Endometrial microvascular endothelial cells (primary cell): Measurements from ENCODE around the gene PKLR. TPM values are rescaled to one million over a fixed set of nuclear protein-coding genes. Genes with fewer than 3 reads are reported as not detected.
"Not testable (repeated sequence)": the region's sequence is repeated elsewhere in the genome, so short reads cannot be mapped to it uniquely, and the experiment has no call there.

ENCODE experiments used
- in situ Hi-C: cut with HindIII; loops from 2 replicates; pipeline ENCODE4 v1.10.0; 2017; ENCODE audit warnings: low sequenced_read_pairs, low pct_unique_long_range_greater_than_20kb; ENCODE audit errors: inconsistent ontology term
- total RNA-seq: library from RNA; depleted of rRNA; stranded (reverse); fragments of >200 nt; gene quantifications from one replicate; pipeline ENCODE4 v1.2.3, GENCODE V29; 2015; ENCODE audit errors: inconsistent ontology term

The PKLR gene
- total RNA-seq, 1 donor from 2014 or later: not detected

DNA sequence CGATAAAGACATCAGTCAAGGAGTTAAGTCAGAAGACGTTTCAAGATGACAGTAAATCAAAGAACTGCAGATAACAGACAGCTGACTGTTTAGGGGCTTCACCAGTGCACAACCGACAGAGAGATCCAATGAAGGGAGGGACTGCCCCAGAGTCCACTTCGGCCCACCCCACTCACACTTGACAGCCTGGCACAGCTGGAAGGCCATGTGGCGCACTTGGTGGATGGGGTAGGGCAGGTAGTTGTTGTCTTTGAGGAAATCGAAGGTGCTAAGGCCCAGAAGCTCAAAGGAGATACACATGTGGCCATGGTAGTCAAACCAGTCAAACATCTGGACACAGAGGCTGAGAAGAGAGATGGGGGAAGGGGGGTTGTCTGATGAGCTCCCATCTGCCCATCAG lies 34.7 kb downstream of the PKLR start:
- in situ Hi-C loops: no loop called here

DNA sequence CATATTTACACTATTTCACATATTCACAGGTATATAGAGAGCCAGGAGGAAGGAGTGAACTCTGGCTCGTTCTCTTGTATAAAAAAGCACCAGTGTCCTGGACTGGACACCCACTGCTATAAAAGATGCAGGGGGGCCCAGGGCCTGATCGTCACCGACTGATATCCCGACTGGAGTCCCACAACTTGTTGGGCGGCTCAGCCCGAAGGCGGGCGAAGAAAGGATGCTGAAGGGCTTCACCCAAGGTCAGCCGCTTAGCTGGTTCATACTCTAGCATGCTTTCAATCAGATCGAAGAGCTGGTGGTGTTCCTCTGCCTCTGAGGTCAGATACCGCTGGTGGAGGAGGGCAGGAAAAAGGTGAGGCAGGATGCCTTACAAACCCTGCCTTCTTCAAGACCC lies 38.2 kb downstream of the PKLR start:
- in situ Hi-C loops: no loop called here

DNA sequence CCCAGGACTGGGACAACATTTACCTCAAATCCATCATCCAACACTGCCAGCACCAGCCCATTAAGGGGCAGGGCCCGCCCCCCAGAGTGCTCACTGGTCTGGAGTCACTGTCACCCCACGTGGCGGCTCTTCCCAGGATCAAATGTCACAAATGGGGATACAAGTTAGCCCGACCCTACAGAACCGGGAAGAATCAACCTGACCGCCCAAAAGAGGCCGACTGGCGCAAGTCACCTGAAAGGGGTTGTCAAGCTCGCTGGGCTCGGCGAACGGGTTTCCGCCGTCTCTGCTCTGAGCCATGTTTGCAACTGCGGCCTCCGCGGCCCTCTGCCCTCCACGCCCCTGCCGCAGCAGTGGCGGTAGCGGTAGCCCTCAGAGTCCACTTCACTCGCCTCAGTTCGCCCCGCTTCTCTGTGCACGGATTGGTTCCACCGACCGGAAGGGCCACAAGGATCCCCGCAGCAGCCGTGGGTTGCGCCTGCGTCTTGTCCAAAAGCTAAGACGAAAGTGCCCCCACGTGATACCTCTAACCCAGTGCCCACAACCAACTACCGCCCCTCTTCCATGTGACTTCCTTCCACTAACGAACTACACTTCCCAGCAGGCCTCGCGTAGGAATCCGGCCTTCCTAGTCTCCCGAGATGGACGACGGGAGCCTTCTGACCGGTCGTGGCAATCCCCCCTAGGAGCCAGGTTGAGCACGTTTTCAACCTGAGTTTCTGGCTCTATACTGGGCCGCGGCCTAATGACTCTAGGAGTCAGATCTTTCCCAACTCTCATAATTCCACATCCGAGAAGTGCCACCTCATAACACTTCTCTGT lies 39.2 kb downstream of the PKLR start, which contains the start of gene SCAMP3:
TSS of gene SCAMP3 (minus strand) at position 509 of the 822 bp plus-strand sequence. CDS start at position 300, 209 bp downstream.
- in situ Hi-C loops: no loop called here

DNA sequence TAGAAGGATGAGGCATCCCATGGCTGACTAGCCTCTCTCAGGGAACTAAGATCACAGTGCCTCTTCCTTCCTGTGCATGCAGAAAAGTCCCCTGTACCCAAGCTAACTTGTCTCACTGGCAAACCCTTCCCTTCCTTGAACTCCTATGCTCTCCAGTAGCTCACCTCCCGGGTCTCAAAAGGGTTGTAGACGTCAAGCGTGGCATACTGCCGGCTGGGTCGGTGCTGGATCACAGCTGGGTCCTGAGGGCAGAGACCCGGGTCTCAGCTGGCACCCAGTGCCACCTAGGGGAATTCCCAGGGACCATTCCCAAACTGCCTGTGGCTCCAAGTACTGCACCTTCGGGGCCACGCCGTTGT lies 39.8 kb downstream of the PKLR start:
- in situ Hi-C loops: no loop called here

DNA sequence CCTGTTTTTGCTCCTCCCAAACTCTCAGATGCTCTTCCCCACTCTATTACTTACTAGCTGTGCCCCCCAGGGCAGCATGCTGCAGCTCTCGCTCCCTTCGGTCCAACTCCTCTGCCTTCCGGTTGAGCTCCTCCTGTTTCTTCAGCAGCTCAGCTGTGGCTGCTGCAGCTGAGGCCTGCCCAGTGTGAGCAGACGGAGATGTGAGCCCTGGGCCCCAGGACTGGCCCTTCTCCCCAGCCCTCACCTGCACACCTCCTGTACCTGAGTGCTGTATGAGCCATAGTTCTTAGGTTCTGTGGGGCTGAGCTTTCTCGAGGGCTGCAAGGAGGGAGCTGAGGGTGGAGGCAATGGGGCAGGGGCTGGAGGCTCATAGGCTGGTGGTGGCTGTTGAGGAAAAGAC lies 41.0 kb downstream of the PKLR start:
- in situ Hi-C loops: no loop called here

DNA sequence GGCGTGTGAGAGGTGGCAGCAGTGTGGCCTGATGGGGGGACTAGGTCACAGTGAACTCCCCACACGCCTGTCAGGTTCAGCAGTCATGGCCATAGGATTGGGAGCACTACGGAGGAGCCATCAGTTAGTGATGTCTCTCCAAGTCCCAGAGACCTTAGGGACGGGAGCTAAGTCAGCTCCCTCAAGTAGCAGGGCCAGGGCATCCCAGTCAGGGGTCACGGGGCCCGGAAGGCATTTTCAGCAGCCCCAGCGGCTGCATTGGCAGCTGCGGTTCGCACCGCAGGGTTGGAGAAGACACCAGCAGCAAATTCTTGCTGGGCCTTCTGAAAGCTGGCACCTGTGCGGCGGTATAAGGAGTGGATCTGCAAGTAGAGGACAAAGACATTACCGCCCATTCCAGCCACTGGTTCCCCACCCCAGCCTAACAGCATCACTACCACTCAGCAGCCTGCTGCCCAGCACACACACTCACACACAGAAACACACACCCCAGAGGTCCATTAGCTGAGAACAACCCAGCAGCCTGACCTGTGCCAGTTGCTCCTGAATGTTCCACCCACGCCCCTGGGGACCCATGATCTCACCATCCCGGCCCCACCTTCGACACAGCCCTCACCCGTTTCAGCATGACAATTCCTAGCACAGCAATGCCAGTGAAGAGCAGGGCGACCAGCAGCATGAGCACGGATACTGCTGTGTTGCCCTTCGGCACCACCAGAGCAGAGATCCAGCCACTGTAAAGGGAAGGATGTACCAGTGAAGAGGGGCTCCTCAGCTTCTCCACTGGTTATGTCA lies 45.0 kb downstream of the PKLR start:
- in situ Hi-C loops: no loop called here

DNA sequence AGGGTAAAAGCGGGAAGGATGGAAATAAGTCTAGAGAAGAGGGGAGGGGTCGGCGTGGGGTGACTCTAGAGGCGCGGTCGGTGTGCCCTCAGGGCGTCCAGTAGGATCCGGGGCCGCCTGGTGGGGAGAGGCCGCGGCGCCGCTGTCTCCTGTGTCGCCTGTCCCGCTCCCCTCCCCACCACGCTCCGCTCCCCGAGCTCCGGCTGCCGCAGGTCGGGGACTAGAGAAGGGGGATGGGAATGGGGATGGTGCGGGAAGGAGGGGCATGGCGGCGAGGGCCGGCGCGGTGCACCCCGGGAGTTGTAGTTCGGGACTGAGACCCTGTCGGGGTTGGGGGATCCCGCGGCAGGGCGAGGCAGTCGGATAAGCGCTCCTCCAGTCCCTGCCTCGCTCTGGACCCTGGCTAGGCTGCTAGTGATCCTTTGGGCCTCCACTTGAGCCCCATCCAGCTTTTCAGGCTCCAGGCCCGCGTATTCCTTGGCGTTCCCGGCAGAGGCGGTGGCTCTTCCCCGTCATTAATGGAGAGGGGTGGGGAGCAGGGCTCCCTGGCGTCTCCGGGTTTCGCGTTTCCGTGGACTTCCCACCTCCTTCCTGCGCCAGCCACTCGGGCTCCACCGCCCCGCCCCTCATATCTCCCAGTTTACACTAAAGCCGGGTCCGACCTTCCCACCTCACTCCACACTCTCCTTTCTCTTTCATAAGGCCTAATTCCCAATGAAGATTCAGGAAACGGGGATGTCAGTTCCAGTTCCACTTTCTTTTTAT lies 45.8 kb downstream of the PKLR start, which contains the start of gene ENTREP3:
TSS of gene ENTREP3 (minus strand) at position 241 of the 765 bp plus-strand sequence. CDS start 606 bp downstream, outside the sequence.
- in situ Hi-C loops: no loop called here

DNA sequence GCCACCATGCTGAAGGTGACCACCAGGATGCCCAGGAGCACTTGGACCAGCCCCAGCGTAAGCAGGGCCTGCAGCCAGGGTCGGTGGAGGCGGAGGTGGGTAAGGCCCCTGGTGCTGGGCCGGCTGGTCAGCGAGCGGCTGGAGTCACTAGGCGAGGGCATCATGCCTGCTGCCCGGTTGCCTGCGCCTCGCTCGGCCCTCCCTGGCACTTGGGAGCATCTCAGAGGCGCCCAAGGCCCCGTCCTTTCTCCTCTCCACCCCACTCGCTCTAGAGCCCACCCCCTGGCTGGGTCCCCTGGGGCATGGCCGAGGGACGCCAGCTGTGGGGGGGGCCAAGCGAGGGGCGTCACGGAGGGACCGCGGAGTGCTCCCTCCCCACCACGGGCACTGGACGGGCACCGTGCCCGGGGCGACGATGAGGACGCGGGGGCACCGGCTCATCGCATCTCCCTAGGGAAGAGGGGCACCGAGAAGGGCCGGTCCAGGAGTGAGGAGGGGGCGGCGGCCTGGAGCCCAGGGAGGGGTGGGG lies 46.5 kb downstream of the PKLR start:
- in situ Hi-C loops: no loop called here

DNA sequence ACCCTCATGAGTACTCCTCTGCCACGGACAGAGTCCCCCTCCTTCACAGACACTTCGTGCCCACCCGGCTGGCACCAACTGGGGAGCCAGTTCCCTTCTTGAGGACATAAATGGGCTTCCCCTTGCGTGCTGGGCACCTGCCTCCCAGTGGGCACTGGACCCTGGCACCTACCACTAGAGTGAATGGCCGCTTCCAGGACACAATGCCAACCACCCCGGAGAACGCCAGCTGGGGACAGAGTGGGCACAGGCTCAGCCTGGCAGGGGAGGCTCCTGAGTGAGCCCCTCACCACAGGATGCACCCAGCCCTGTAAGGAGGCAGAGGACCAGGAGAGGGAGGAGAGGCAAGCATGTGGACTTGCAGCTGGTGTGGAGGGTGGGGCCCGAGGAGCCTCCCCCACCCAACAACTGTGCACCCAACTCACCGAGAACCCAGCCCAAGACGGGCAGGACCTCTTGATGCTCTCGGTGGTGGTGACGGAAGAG lies 47.0 kb downstream of the PKLR start:
- in situ Hi-C loops: no loop called here

DNA sequence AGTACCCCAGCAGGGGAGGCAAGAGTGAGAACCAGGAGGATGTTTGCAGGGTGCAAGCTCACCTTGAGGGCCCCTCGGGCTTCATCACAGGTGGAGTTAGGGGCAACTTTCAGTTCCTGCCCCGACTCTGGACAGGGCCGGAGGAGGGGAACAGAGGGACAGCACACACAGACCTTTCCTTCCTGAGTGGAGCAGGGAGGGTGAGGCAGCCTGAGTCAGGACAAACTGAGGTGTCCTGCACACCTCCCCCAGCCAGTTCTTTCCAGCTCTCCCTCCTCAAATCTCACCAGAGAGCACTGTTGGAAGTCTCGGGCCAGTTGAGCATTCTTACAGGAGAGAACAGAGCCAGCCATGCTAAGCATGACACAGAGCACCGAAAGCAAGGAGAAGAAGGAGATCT lies 47.4 kb downstream of the PKLR start:
- in situ Hi-C loops: no loop called here

DNA sequence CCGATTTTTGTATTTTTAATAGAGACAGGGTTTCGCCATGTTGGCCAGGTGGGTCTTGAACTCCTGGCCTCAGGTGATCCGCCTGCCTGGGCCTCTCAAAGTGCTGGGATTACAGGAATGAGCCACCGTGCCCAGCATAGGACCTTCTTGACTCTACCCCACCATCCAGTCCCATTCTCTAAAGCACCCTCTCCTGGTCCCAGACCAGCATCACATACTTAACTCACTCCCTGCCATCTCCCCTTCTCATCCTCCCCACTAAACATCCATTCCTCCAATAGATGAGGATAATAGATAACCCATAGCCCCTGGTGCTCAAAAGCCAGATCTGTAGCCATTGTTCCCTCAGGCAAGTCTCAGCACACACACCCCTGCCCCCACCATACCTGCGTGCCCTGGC lies 48.0 kb downstream of the PKLR start:
- in situ Hi-C loops: no loop called here

DNA sequence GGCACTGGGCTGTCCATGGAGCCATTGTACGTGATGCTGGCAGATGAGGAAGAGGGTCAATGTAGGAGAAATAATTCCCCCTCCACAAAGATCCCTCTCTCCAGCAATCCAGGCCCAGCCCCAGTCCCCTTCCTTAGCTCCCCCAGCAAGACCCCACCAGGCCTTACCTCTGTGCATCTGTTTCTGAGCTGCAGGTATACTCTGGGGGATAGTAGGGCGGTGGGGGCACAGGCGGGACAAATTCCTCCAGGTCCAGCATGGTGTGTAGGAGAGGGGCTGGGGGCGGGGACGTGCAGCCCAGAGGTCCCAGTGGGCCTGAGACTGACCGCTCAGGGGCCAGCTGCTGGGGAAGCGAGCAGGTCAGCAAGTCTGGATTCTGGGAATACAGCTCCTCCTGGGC lies 49.7 kb downstream of the PKLR start:
- in situ Hi-C loops: no loop called here

DNA sequence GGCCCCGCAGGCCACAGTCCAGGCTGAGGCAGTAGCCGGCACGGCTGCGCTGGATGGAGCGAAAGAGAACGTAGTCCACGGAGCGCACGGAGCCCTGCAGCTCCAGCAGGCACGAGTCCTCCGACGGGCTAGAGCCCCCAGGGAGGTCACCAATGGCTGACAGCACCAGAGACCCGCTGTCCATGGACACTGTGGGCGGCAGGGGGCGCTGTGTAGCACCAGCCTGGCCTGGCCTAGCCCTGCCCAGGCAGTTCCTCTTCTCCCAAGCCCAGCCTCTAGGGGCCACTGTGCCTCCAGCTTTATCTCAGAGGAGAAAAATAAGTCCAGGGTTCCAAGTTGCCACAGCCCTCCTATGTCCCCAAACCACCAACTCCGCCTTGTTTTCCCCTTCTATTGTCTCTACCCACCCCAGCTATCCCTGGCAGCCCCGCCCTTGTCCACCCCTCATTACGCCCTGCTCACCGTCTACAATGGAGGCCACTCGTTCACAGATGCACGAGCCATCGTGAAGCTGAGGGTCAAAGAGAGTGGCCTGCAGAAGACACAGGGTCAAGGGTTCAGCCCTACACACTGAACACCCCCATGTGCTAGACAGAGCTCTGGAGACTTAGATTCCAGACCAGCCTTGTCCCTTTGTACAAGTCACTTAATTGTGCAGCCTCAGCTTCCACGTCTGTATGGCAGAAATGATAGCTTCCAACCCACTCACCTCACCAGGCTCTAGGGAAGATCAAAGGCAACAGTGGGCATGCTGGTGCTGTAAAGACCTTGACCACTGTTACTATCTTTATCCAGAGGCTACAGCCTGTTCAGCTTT lies 50.4 kb downstream of the PKLR start:
- in situ Hi-C loops: no loop called here

DNA sequence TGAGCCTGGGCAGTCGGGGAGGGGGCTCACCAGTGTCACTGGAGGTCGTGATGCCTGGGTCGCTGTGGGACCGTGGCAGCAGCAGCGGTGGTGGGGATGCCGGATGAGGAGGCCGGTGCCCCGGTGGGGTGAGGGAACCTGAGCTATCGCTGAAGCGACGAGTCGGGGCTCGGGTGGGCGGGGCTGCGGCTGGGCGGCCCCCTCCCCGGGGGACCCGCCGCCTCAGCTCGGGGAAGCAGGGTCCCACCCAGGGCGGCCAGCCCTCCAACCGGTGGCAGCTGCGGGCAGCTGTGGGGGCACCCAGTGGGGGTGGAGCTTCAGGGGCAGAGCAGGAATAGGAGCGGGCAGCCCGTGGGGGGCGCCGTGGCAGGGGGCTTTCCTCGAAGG lies 51.0 kb downstream of the PKLR start:
- in situ Hi-C loops: no loop called here

DNA sequence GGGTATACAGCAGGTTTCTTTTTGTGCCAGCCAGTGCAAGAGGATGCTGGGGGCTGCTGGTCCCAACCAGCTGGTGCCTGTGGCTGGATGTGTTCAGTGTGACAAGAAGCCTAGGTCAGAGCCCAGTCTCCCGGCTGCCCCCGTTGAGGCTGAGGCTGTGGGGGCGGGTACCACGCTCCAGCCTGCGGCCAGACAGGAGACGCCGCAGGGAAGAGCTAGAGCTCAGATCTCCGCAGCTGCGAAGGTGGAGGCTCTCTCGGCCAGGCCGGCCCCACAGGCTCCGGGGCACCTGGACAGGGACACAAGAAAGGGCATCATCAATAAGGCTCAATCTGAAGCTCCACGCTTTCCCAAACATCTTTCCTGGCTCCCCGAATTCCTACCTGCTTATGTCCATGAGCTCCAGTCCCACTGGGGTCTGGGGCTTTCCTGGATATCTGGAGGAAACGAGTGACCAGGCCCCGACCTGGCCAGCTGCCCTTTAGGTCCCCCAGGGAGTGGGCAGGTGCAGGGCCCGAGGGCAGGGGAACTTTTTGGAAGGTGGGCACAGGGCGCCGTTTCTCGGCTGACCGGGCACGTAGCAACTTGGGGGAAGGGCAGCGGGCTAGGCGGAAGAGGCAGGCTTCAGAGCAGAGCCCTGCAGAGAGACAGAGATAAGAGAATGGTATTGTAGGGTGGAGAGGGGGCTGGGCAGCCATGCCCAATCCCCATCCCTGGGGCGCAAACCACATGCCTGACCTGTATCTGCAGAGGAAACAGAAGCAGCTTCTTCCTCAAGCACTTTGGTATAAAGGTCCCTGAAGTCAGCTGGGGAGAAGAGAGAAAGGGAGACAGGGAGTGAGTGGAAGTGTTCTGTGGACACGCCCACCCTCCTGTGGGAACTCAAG lies 53.3 kb downstream of the PKLR start:
- in situ Hi-C loops: no loop called here

DNA sequence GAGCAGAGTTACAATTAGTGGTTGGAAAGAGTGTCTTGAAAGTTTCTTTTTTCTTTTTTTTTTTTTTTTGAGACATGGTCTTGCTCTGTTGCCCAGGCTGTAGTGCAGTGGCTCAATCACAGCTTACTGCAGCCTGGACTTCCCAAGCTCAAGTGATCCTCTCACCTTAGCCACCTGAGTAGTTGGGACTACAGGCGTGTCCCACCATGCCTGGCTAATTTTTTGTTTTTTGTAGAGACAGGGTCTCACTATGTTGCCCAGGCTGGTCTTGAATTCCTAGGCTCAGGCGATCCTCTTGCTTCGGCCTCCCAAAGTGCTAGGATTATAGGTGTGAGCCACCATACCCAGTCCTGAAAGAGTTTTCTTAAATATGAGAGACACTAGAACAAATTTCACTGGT lies 54.4 kb downstream of the PKLR start:
- in situ Hi-C loops: not testable (repeated sequence)

DNA sequence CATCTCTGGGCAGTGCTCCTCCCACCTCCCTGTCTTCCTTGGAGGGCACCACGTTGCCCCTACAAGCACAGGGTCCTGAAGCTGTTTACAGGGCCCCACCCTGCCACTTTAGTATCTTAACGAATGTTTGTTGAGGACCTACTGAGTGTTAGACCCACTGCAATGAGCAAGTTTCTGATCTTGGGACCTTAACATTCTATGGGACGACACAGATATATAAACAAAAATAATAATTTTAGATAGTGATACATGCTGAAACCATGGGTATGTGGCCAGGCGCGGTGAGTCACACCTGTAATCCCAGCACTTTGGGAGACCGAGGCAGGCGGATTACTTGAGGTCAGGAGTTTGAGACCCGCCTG lies 56.1 kb downstream of the PKLR start:
- in situ Hi-C loops: no loop called here
